NT2/D1 (cell line): ENCODE measurements around the gene EXT2.

Experiments
- DNase-seq: peaks from one replicate; pipeline ENCODE4 v3.0.0-alpha.2; 2011; ENCODE audit warnings: low read depth, low spot score
- H3K27me3 ChIP-seq: 2 replicates; pipeline ENCODE4 v1.6.0; 2011; ENCODE audit warnings: mild to moderate bottlenecking; ENCODE audit not compliant: insufficient read length, insufficient read depth
- H3K36me3 ChIP-seq: 2 replicates; pipeline ENCODE4 v1.6.1; 2011; ENCODE audit warnings: mild to moderate bottlenecking, low read length, mixed read lengths; ENCODE audit not compliant: insufficient read depth, insufficient read length
- H3K4me1 ChIP-seq: 2 replicates; pipeline ENCODE4 v1.5.1; 2011; ENCODE audit not compliant: insufficient read depth, insufficient read length
- H3K4me3 ChIP-seq: 2 replicates; pipeline ENCODE4 v1.5.1; 2011; ENCODE audit warnings: low read depth; ENCODE audit not compliant: insufficient read length
- H3K9ac ChIP-seq: 2 replicates; pipeline ENCODE4 v1.6.0; 2011; ENCODE audit warnings: low read depth; ENCODE audit not compliant: insufficient read length
- H3K9me3 ChIP-seq: 2 replicates; pipeline ENCODE4 v1.5.1; 2011; ENCODE audit warnings: mild to moderate bottlenecking, low read length; ENCODE audit not compliant: insufficient read depth
- SUZ12 ChIP-seq: IDR thresholded peaks from 2 replicates; pipeline ENCODE4 v1.6.1; 2011; ENCODE audit not compliant: insufficient read length, insufficient read depth; ENCODE audit errors: extremely low read depth
- YY1 ChIP-seq: IDR thresholded peaks from 2 replicates; pipeline ENCODE4 v1.6.1; 2011; ENCODE audit not compliant: insufficient read length, insufficient read depth
- ZNF274 ChIP-seq: IDR thresholded peaks from 2 replicates; pipeline ENCODE4 v1.6.1; 2011; ENCODE audit warnings: mild to moderate bottlenecking, low read depth, low read length

EXT2 gene

GRCh38 chr11:44221992-44222391 lies 126.5 kb downstream of the EXT2 start:
- Histone ChIP-seq H3K4me1 (no peaks in the 10 kb centered on the region), H3K36me3 (no peaks in the 10 kb centered on the region), H3K9me3 (no peaks in the 10 kb centered on the region), H3K9ac (no peak overlapping the region), H3K27me3 (no peaks in the 10 kb centered on the region), H3K4me3 (no peak overlapping the region)
- no peak for DNase-seq
- no peak for TF ChIP-seq YY1

GRCh38 chr11:44223238-44223637 lies 127.8 kb downstream of the EXT2 start:
- Histone ChIP-seq H3K4me1 (no peaks in the 10 kb centered on the region), H3K4me3 (no peak overlapping the region), H3K36me3 (no peaks in the 10 kb centered on the region), H3K9ac (no peak overlapping the region), H3K27me3 (no peaks in the 10 kb centered on the region), H3K9me3 (no peaks in the 10 kb centered on the region)
- TF ChIP-seq ZNF274 (no peak), YY1 (no peak), SUZ12 (no peak)
- DNase-seq, result no peak

- H3K4me3 ChIP-seq, result no peak overlapping the region
- H3K36me3 ChIP-seq, result no peaks in the 10 kb centered on the region
- TF ChIP-seq YY1 (no peak), SUZ12 (no peak), ZNF274 (no peak)
- no peaks in the 10 kb centered on the region for H3K27me3 ChIP-seq
- H3K9me3 ChIP-seq, result no peaks in the 10 kb centered on the region
- H3K4me1 ChIP-seq, result no peaks in the 10 kb centered on the region
- no peak overlapping the region for H3K9ac ChIP-seq
- DNase-seq, result no peak
Measured at GRCh38 chr11:44224867-44225501, 129.5 kb downstream of the EXT2 start.

GRCh38 chr11:44226490-44226889 lies 131.0 kb downstream of the EXT2 start:
- H3K4me1 ChIP-seq, result no peaks in the 10 kb centered on the region
- H3K36me3 ChIP-seq, result no peaks in the 10 kb centered on the region
- no peaks in the 10 kb centered on the region for H3K9me3 ChIP-seq
- no peak overlapping the region for H3K9ac ChIP-seq
- TF ChIP-seq YY1 (no peak), ZNF274 (no peak), SUZ12 (no peak)
- no peak for DNase-seq
- H3K27me3 ChIP-seq, result no peaks in the 10 kb centered on the region
- no peak overlapping the region for H3K4me3 ChIP-seq

- no peaks in the 10 kb centered on the region for H3K9me3 ChIP-seq
- H3K9ac ChIP-seq, result no peak overlapping the region
- DNase-seq, result no peak
- H3K4me3 ChIP-seq, result no peak overlapping the region
- no peaks in the 10 kb centered on the region for H3K4me1 ChIP-seq
- no peaks in the 10 kb centered on the region for H3K27me3 ChIP-seq
- TF ChIP-seq ZNF274 (no peak), SUZ12 (no peak), YY1 (no peak)
- H3K36me3 ChIP-seq, result no peaks in the 10 kb centered on the region
Measured at GRCh38 chr11:44226945-44227344, 131.5 kb downstream of the EXT2 start.

- H3K4me3 ChIP-seq, result no peak overlapping the region
- H3K9ac ChIP-seq, result no peak overlapping the region
- DNase-seq, result no peak
- H3K4me1 ChIP-seq, result no peaks in the 10 kb centered on the region
- H3K9me3 ChIP-seq, result no peaks in the 10 kb centered on the region
- TF ChIP-seq ZNF274 (no peak), SUZ12 (no peak), YY1 (no peak)
- H3K36me3 ChIP-seq, result no peaks in the 10 kb centered on the region
- no peaks in the 10 kb centered on the region for H3K27me3 ChIP-seq
Measured at GRCh38 chr11:44228379-44228778, 132.9 kb downstream of the EXT2 start.

GRCh38 chr11:44229098-44229497 lies 133.6 kb downstream of the EXT2 start:
- H3K27me3 ChIP-seq, result no peaks in the 10 kb centered on the region
- TF ChIP-seq SUZ12, result no peak
- no peak for TF ChIP-seq ZNF274
- TF ChIP-seq YY1, result no peak
- DNase-seq, result no peak
- H3K36me3 ChIP-seq, result peaks cover 2% of the 10 kb centered on the region
- no peaks in the 10 kb centered on the region for H3K9me3 ChIP-seq
- no peak overlapping the region for H3K9ac ChIP-seq
- no peak overlapping the region for H3K4me3 ChIP-seq
- no peaks in the 10 kb centered on the region for H3K4me1 ChIP-seq

- no peak overlapping the region for H3K9ac ChIP-seq
- H3K27me3 ChIP-seq, result no peaks in the 10 kb centered on the region
- no peaks in the 10 kb centered on the region for H3K9me3 ChIP-seq
- H3K4me3 ChIP-seq, result no peak overlapping the region
- DNase-seq, result no peak
- no peaks in the 10 kb centered on the region for H3K4me1 ChIP-seq
- no peak for TF ChIP-seq ZNF274
- TF ChIP-seq YY1, result no peak
- TF ChIP-seq SUZ12, result no peak
- H3K36me3 ChIP-seq, result peaks cover 4% of the 10 kb centered on the region
Measured at GRCh38 chr11:44229624-44230023, 134.1 kb downstream of the EXT2 start.
